ENCODE measurements around the gene DGKG.

Gene DGKG

GRCh38 chr3:186164696-186165095, 197.3 kb downstream of the DGKG start:
- Histone ChIP-seq H3K27me3 (ENCODE audit: insufficient read depth, low read length) (no peaks in the 10 kb centered on the region), H3K9me3 (ENCODE audit: insufficient read depth, low read depth, low read length) (no peaks in the 10 kb centered on the region), H3K4me2 (ENCODE audit: low read length) (no peak overlapping the region), H3K36me3 (ENCODE audit: control insufficient read depth in 1 of 2, insufficient read depth in 2 of 2, low read length in 2 of 2) (no peaks in the 10 kb centered on the region), H2BK12ac (ENCODE audit: low read length) (no peak overlapping the region), H3K79me1 (ENCODE audit: low read length) (no peaks in the 10 kb centered on the region), H4K8ac (ENCODE audit: low read depth, low read length) (no peak overlapping the region), H3K79me2 (ENCODE audit: control insufficient read depth, insufficient read depth, low read length, poor library complexity) (no peaks in the 10 kb centered on the region), H3K23ac (ENCODE audit: low read length) (no peak overlapping the region), H2BK120ac (ENCODE audit: insufficient read depth, low read length, poor library complexity) (no peak overlapping the region), H3K18ac (ENCODE audit: low read length) (no peak overlapping the region), H4K91ac (ENCODE audit: low read depth, low read length) (no peak overlapping the region), H2AFZ (ENCODE audit: insufficient read depth, low read length, poor library complexity) (no peak overlapping the region), H3K27ac (ENCODE audit: low read depth, low read length) (no peak overlapping the region), H3K9ac (ENCODE audit: low read length) (no peak overlapping the region), H3K4me3 (ENCODE audit: low read depth, low read length) (no peak overlapping the region), H2BK5ac (ENCODE audit: low read depth, low read length, poor library complexity) (no peak overlapping the region), H2AK5ac (ENCODE audit: low read length) (no peak overlapping the region), H4K12ac (ENCODE audit: low read depth, low read length) (no peak overlapping the region), H3K4ac (ENCODE audit: low read depth, low read length) (no peak overlapping the region), H3K14ac (ENCODE audit: low read length) (no peak overlapping the region), H3K4me1 (ENCODE audit: control insufficient read depth in 1 of 2, insufficient read depth in 2 of 2, low read length in 2 of 2) (peaks cover 0 to 3% of the 10 kb centered on the region in 2 experiments)
- WGBS (ENCODE audit: extremely low coverage, insufficient coverage, insufficient read length), result no CpG with 5 or more reads among the region's 7 CpGs
- no peak for DNase-seq

GRCh38 chr3:186162221-186162620, 199.8 kb downstream of the DGKG start:
- no peak overlapping the region for H2AFZ ChIP-seq (ENCODE audit: insufficient read depth, low read length, poor library complexity)
- H3K4ac ChIP-seq (ENCODE audit: low read depth, low read length), result no peak overlapping the region
- H3K18ac ChIP-seq (ENCODE audit: low read length), result no peak overlapping the region
- H3K9me3 ChIP-seq (ENCODE audit: insufficient read depth, low read depth, low read length), result no peaks in the 10 kb centered on the region
- H2BK5ac ChIP-seq (ENCODE audit: low read depth, low read length, poor library complexity), result no peak overlapping the region
- H3K4me2 ChIP-seq (ENCODE audit: low read length), result no peak overlapping the region
- no peak overlapping the region for H3K4me3 ChIP-seq (ENCODE audit: low read depth, low read length)
- H3K4me1 ChIP-seq (ENCODE audit: control insufficient read depth in 1 of 2, insufficient read depth in 2 of 2, low read length in 2 of 2), result peaks cover 0 to 3% of the 10 kb centered on the region in 2 experiments
- no peak overlapping the region for H2BK12ac ChIP-seq (ENCODE audit: low read length)
- no peak overlapping the region for H4K91ac ChIP-seq (ENCODE audit: low read depth, low read length)
- DNase-seq, result peak; percentile 15 to 54
- H4K12ac ChIP-seq (ENCODE audit: low read depth, low read length), result no peak overlapping the region
- no peak overlapping the region for H4K8ac ChIP-seq (ENCODE audit: low read depth, low read length)
- no peaks in the 10 kb centered on the region for H3K79me2 ChIP-seq (ENCODE audit: control insufficient read depth, insufficient read depth, low read length, poor library complexity)
- H3K14ac ChIP-seq (ENCODE audit: low read length), result no peak overlapping the region
- H3K36me3 ChIP-seq (ENCODE audit: control insufficient read depth in 1 of 2, insufficient read depth in 2 of 2, low read length in 2 of 2), result no peaks in the 10 kb centered on the region
- no peak overlapping the region for H3K23ac ChIP-seq (ENCODE audit: low read length)
- H3K79me1 ChIP-seq (ENCODE audit: low read length), result no peaks in the 10 kb centered on the region
- H2AK5ac ChIP-seq (ENCODE audit: low read length), result no peak overlapping the region
- H3K27me3 ChIP-seq (ENCODE audit: insufficient read depth, low read length), result no peaks in the 10 kb centered on the region
- H2BK120ac ChIP-seq (ENCODE audit: insufficient read depth, low read length, poor library complexity), result no peak overlapping the region
- no peak overlapping the region for H3K9ac ChIP-seq (ENCODE audit: low read length)
- no peak overlapping the region for H3K27ac ChIP-seq (ENCODE audit: low read depth, low read length)
- no CpG with 5 or more reads among the region's 6 CpGs for WGBS (ENCODE audit: extremely low coverage, insufficient coverage, insufficient read length)

- peak; percentile 74 to 87 for DNase-seq
- H3K79me1 ChIP-seq (ENCODE audit: low read length), result no peaks in the 10 kb centered on the region
- H2AK5ac ChIP-seq (ENCODE audit: low read length), result no peak overlapping the region
- no peak overlapping the region for H3K27ac ChIP-seq (ENCODE audit: low read depth, low read length)
- H3K27me3 ChIP-seq (ENCODE audit: insufficient read depth, low read length), result no peaks in the 10 kb centered on the region
- H3K4me1 ChIP-seq (ENCODE audit: control insufficient read depth in 1 of 2, insufficient read depth in 2 of 2, low read length in 2 of 2), result peaks cover 0 to 3% of the 10 kb centered on the region in 2 experiments
- H2BK5ac ChIP-seq (ENCODE audit: low read depth, low read length, poor library complexity), result no peak overlapping the region
- no peak overlapping the region for H3K4me2 ChIP-seq (ENCODE audit: low read length)
- no peaks in the 10 kb centered on the region for H3K36me3 ChIP-seq (ENCODE audit: control insufficient read depth in 1 of 2, insufficient read depth in 2 of 2, low read length in 2 of 2)
- H3K9ac ChIP-seq (ENCODE audit: low read length), result no peak overlapping the region
- H3K4ac ChIP-seq (ENCODE audit: low read depth, low read length), result no peak overlapping the region
- H4K8ac ChIP-seq (ENCODE audit: low read depth, low read length), result no peak overlapping the region
- no peak overlapping the region for H2BK12ac ChIP-seq (ENCODE audit: low read length)
- H3K79me2 ChIP-seq (ENCODE audit: control insufficient read depth, insufficient read depth, low read length, poor library complexity), result no peaks in the 10 kb centered on the region
- no peak overlapping the region for H3K14ac ChIP-seq (ENCODE audit: low read length)
- H2AFZ ChIP-seq (ENCODE audit: insufficient read depth, low read length, poor library complexity), result no peak overlapping the region
- no peak overlapping the region for H3K18ac ChIP-seq (ENCODE audit: low read length)
- no peak overlapping the region for H3K4me3 ChIP-seq (ENCODE audit: low read depth, low read length)
- no CpG with 5 or more reads among the region's 12 CpGs for WGBS (ENCODE audit: extremely low coverage, insufficient coverage, insufficient read length)
- no peak overlapping the region for H2BK120ac ChIP-seq (ENCODE audit: insufficient read depth, low read length, poor library complexity)
- no peak overlapping the region for H4K12ac ChIP-seq (ENCODE audit: low read depth, low read length)
- no peak overlapping the region for H3K23ac ChIP-seq (ENCODE audit: low read length)
- no peak overlapping the region for H4K91ac ChIP-seq (ENCODE audit: low read depth, low read length)
- H3K9me3 ChIP-seq (ENCODE audit: insufficient read depth, low read depth, low read length), result no peaks in the 10 kb centered on the region
These were observed 201.3 kb downstream of the DGKG start for GRCh38 chr3:186160691-186161243.

GRCh38 chr3:186154641-186155040, 207.4 kb downstream of the DGKG start:
- H2BK120ac ChIP-seq (ENCODE audit: insufficient read depth, low read length, poor library complexity), result no peak overlapping the region
- H3K4me3 ChIP-seq (ENCODE audit: low read depth, low read length), result no peak overlapping the region
- H3K27ac ChIP-seq (ENCODE audit: low read depth, low read length), result no peak overlapping the region
- no peak overlapping the region for H3K4ac ChIP-seq (ENCODE audit: low read depth, low read length)
- H2AK5ac ChIP-seq (ENCODE audit: low read length), result no peak overlapping the region
- H3K79me2 ChIP-seq (ENCODE audit: control insufficient read depth, insufficient read depth, low read length, poor library complexity), result no peaks in the 10 kb centered on the region
- no peak overlapping the region for H3K14ac ChIP-seq (ENCODE audit: low read length)
- no peak overlapping the region for H2BK5ac ChIP-seq (ENCODE audit: low read depth, low read length, poor library complexity)
- H3K9ac ChIP-seq (ENCODE audit: low read length), result no peak overlapping the region
- H3K27me3 ChIP-seq (ENCODE audit: insufficient read depth, low read length), result no peaks in the 10 kb centered on the region
- no peaks in the 10 kb centered on the region for H3K36me3 ChIP-seq (ENCODE audit: control insufficient read depth in 1 of 2, insufficient read depth in 2 of 2, low read length in 2 of 2)
- H4K91ac ChIP-seq (ENCODE audit: low read depth, low read length), result no peak overlapping the region
- no peaks in the 10 kb centered on the region for H3K79me1 ChIP-seq (ENCODE audit: low read length)
- no peak overlapping the region for H3K18ac ChIP-seq (ENCODE audit: low read length)
- no peak overlapping the region for H4K8ac ChIP-seq (ENCODE audit: low read depth, low read length)
- DNase-seq, result peak; percentile 57 to 81
- WGBS (ENCODE audit: extremely low coverage, insufficient coverage, insufficient read length), result no CpG with 5 or more reads among the region's 2 CpGs
- H3K9me3 ChIP-seq (ENCODE audit: insufficient read depth, low read depth, low read length), result no peaks in the 10 kb centered on the region
- H2BK12ac ChIP-seq (ENCODE audit: low read length), result no peak overlapping the region
- no peak overlapping the region for H3K4me2 ChIP-seq (ENCODE audit: low read length)
- no peak overlapping the region for H3K23ac ChIP-seq (ENCODE audit: low read length)
- H4K12ac ChIP-seq (ENCODE audit: low read depth, low read length), result no peak overlapping the region
- H2AFZ ChIP-seq (ENCODE audit: insufficient read depth, low read length, poor library complexity), result no peak overlapping the region
- no peaks in the 10 kb centered on the region for H3K4me1 ChIP-seq (ENCODE audit: control insufficient read depth in 1 of 2, insufficient read depth in 2 of 2, low read length in 2 of 2)
